ENCODE measurements around the gene ZDHHC7.
"Not testable (repeated sequence)": the region's sequence is repeated elsewhere in the genome, so short reads cannot be mapped to it uniquely, and the experiment has no call there.

ZDHHC7 gene

GRCh38 chr16:84938616-84939015, 72.7 kb downstream of the ZDHHC7 start:
- not testable (repeated sequence) for DNase-seq (ENCODE audit: low read depth)

- DNase-seq (ENCODE audit: low read depth): no peak
These were observed 73.9 kb downstream of the ZDHHC7 start for GRCh38 chr16:84937196-84938005.

- no peak for DNase-seq (ENCODE audit: low read depth)
These were observed 77.3 kb downstream of the ZDHHC7 start for GRCh38 chr16:84933774-84934631.

- no peak for DNase-seq (ENCODE audit: low read depth)
These were observed 78.7 kb downstream of the ZDHHC7 start for GRCh38 chr16:84932681-84933080.

GRCh38 chr16:84931506-84931905, 79.8 kb downstream of the ZDHHC7 start:
- no peak for DNase-seq (ENCODE audit: low read depth)

- no peak for DNase-seq (ENCODE audit: low read depth)
These were observed 80.2 kb downstream of the ZDHHC7 start for GRCh38 chr16:84931107-84931494.

GRCh38 chr16:84930298-84931106, 80.8 kb downstream of the ZDHHC7 start:
- DNase-seq (ENCODE audit: low read depth): no peak

GRCh38 chr16:84929421-84930297, 81.7 kb downstream of the ZDHHC7 start:
- no peak for DNase-seq (ENCODE audit: low read depth)

GRCh38 chr16:84928679-84929420, 82.5 kb downstream of the ZDHHC7 start:
- no peak for DNase-seq (ENCODE audit: low read depth)

- DNase-seq (ENCODE audit: low read depth): no peak
These were observed 83.4 kb downstream of the ZDHHC7 start for GRCh38 chr16:84927621-84928591.

- DNase-seq (ENCODE audit: low read depth): no peak
These were observed 84.9 kb downstream of the ZDHHC7 start for GRCh38 chr16:84926462-84926861.

GRCh38 chr16:84925773-84926372, 85.5 kb downstream of the ZDHHC7 start:
- DNase-seq (ENCODE audit: low read depth): no peak

- DNase-seq (ENCODE audit: low read depth): no peak
These were observed 86.1 kb downstream of the ZDHHC7 start for GRCh38 chr16:84925092-84925772.

- no peak for DNase-seq (ENCODE audit: low read depth)
These were observed 86.8 kb downstream of the ZDHHC7 start for GRCh38 chr16:84924331-84925091.
